Prostate gland (tissue), 2 donors: ENCODE results near the gene MYO9B.

Experiments
- POLR2A ChIP-seq: fragments of 450-650 bp; IDR thresholded peaks from one replicate; pipeline ENCODE4 v1.6.1; 2016; ENCODE audit warnings: antibody characterized with exemption, mild to moderate bottlenecking
- POLR2AphosphoS5 ChIP-seq: sonication (generic); formaldehyde crosslinking; IDR thresholded peaks from one replicate; pipeline ENCODE4 v1.6.1; 2017; ENCODE audit warnings: antibody characterized with exemption
- TF ChIP-seq, protein P1 (sequence below), 4 experiments: fragments of 200-600 bp in 2 of 4; fragments of 450-650 bp in 2 of 4; sonication (generic) in 2 of 4; IDR thresholded peaks; 1 replicate in 3 of 4; 2 replicates in 1 of 4; pipeline ENCODE4 v1.5.1; 2016 to 2019; ENCODE audit warnings: antibody characterized with exemption in 4 of 4, mild to moderate bottlenecking in 2 of 4, moderate library complexity in 2 of 4

- TF ChIP-seq, protein P1, sequence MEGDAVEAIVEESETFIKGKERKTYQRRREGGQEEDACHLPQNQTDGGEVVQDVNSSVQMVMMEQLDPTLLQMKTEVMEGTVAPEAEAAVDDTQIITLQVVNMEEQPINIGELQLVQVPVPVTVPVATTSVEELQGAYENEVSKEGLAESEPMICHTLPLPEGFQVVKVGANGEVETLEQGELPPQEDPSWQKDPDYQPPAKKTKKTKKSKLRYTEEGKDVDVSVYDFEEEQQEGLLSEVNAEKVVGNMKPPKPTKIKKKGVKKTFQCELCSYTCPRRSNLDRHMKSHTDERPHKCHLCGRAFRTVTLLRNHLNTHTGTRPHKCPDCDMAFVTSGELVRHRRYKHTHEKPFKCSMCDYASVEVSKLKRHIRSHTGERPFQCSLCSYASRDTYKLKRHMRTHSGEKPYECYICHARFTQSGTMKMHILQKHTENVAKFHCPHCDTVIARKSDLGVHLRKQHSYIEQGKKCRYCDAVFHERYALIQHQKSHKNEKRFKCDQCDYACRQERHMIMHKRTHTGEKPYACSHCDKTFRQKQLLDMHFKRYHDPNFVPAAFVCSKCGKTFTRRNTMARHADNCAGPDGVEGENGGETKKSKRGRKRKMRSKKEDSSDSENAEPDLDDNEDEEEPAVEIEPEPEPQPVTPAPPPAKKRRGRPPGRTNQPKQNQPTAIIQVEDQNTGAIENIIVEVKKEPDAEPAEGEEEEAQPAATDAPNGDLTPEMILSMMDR (IDR thresholded peaks at IDR 0.05) = no peak
- TF ChIP-seq POLR2A (no peak), POLR2AphosphoS5 (no peak)
These were observed 50.4 kb downstream of the MYO9B start for GRCh38 chr19:17125728-17126677.
